Colonic mucosa (tissue), 4 donors: ENCODE results near the gene FMNL2. TPM values are rescaled to one million over a fixed set of nuclear protein-coding genes. Genes with fewer than 3 reads are reported as not detected.

Experiments
- DNase-seq: peaks from one replicate; pipeline ENCODE4 v3.0.0-alpha.2; 2020
- H3K27ac ChIP-seq: fragments of 200-600 bp; one replicate; pipeline ENCODE4 v1.8.0; 2021
- H3K27me3 ChIP-seq: fragments of 200-600 bp; one replicate; pipeline ENCODE4 v1.8.0; 2021
- H3K36me3 ChIP-seq: fragments of 200-600 bp; one replicate; pipeline ENCODE4 v1.8.0; 2021
- H3K4me1 ChIP-seq: fragments of 200-600 bp; one replicate; pipeline ENCODE4 v1.8.0; 2021; ENCODE audit warnings: mild to moderate bottlenecking
- H3K4me3 ChIP-seq: fragments of 200-600 bp; one replicate; pipeline ENCODE4 v1.8.0; 2021
- H3K9ac ChIP-seq, 2 donors: one replicate each; pipeline ENCODE4 v1.7.0; 2013; ENCODE audit warnings: control low read depth in 2 of 2, low read depth in 2 of 2, low read length in 2 of 2
- H3K9me3 ChIP-seq: fragments of 200-600 bp; one replicate; pipeline ENCODE4 v1.8.0; 2021
- CTCF ChIP-seq: fragments of 200-600 bp; IDR thresholded peaks from one replicate; pipeline ENCODE4 v1.8.0; 2022; ENCODE audit warnings: antibody characterized with exemption, mild to moderate bottlenecking
- intact Hi-C: fragments of 100-400 bp; cut with DNase I; formaldehyde crosslinking; loops from one replicate; pipeline ENCODE4 v1.14.1; 2022
- total RNA-seq, 2 donors: library from RNA; stranded (reverse); fragmentation: NEBNext Ultra II Directional in 1 of 2; extraction: Animal tissue kit (Norgen Biotek cat#: 25700) in 1 of 2; gene quantifications; one replicate each; pipeline ENCODE4 v1.2.1, GENCODE V29; 2021
- donor health status: healthy.
- donor health status: DM: no; HTN: no; CAD: no.
- donor health status: DM: no; HTN: no; CAD: no.

Gene FMNL2
- total RNA-seq, 2 donors from 2014 or later = 10.6 to 17.5 TPM

- no peaks in the 10 kb centered on the region for H3K4me1 ChIP-seq
- H3K27me3 ChIP-seq = no peaks in the 10 kb centered on the region
- H3K9ac ChIP-seq = no peak overlapping the region
- no peaks in the 10 kb centered on the region for H3K9me3 ChIP-seq
- intact Hi-C loops = no loop called here
- TF ChIP-seq CTCF = no peak
- no peak overlapping the region for H3K4me3 ChIP-seq
- H3K36me3 ChIP-seq = no peaks in the 10 kb centered on the region
- H3K27ac ChIP-seq = no peak overlapping the region
- no peak for DNase-seq
Measured at GRCh38 chr2:152433289-152433688, 98.3 kb downstream of the FMNL2 start.

- Histone ChIP-seq H3K36me3 (no peaks in the 10 kb centered on the region), H3K9me3 (no peaks in the 10 kb centered on the region), H3K27me3 (no peaks in the 10 kb centered on the region), H3K9ac (no peak overlapping the region), H3K27ac (no peak overlapping the region), H3K4me3 (no peak overlapping the region), H3K4me1 (no peaks in the 10 kb centered on the region)
- intact Hi-C loops = no loop called here
- no peak for DNase-seq
- TF ChIP-seq CTCF = no peak
Measured at GRCh38 chr2:152433791-152434190, 98.8 kb downstream of the FMNL2 start.

GRCh38 chr2:152434395-152435182 lies 99.6 kb downstream of the FMNL2 start:
- H3K9me3 ChIP-seq = no peaks in the 10 kb centered on the region
- H3K36me3 ChIP-seq = no peaks in the 10 kb centered on the region
- no peak for DNase-seq
- TF ChIP-seq CTCF = no peak
- H3K4me1 ChIP-seq = no peaks in the 10 kb centered on the region
- H3K9ac ChIP-seq = no peak overlapping the region
- no peaks in the 10 kb centered on the region for H3K27me3 ChIP-seq
- no peak overlapping the region for H3K27ac ChIP-seq
- H3K4me3 ChIP-seq = no peak overlapping the region
- intact Hi-C loops = no loop called here

- H3K27me3 ChIP-seq = no peaks in the 10 kb centered on the region
- no peak for TF ChIP-seq CTCF
Measured at GRCh38 chr2:152436148-152436547, 101.2 kb downstream of the FMNL2 start.

GRCh38 chr2:152437276-152438108 lies 102.5 kb downstream of the FMNL2 start:
- no peak for TF ChIP-seq CTCF
- no peak for DNase-seq
- Histone ChIP-seq H3K4me1 (no peaks in the 10 kb centered on the region), H3K27ac (no peak overlapping the region), H3K9me3 (no peaks in the 10 kb centered on the region), H3K9ac (no peak overlapping the region), H3K36me3 (no peaks in the 10 kb centered on the region), H3K27me3 (no peaks in the 10 kb centered on the region), H3K4me3 (no peak overlapping the region)
- intact Hi-C loops = no loop called here

More at GRCh38 chr2:152436148-152436547, 101.2 kb downstream of the FMNL2 start:
- no peaks in the 10 kb centered on the region for H3K4me1 ChIP-seq
- H3K36me3 ChIP-seq = no peaks in the 10 kb centered on the region
- no peak overlapping the region for H3K4me3 ChIP-seq
- no peak overlapping the region for H3K27ac ChIP-seq
- intact Hi-C loops = no loop called here
- no peak for DNase-seq
- H3K9me3 ChIP-seq = no peaks in the 10 kb centered on the region
- no peak overlapping the region for H3K9ac ChIP-seq
